BE2C (cell line): ENCODE data around the gene GNL3.

Source experiments
- DNase-seq: peaks from one replicate; pipeline ENCODE4 v3.0.0-alpha.2; 2020
- H3K27me3 ChIP-seq: fragments of 250-450 bp; sonication (Bioruptor Pico); 2 replicates; pipeline ENCODE4 v1.5.1; 2020; ENCODE audit warnings: mild to moderate bottlenecking
- H3K36me3 ChIP-seq: fragments of 250-450 bp; sonication (Bioruptor Pico); 2 replicates; pipeline ENCODE4 v1.5.1; 2020; ENCODE audit warnings: mild to moderate bottlenecking
- H3K4me1 ChIP-seq: fragments of 250-450 bp; sonication (Bioruptor Pico); 2 replicates; pipeline ENCODE4 v1.5.1; 2020
- H3K4me3 ChIP-seq: 2 replicates; pipeline ENCODE4 v1.5.1; 2011; ENCODE audit warnings: low read depth, low read length
- H3K9me3 ChIP-seq: fragments of 250-450 bp; sonication (Bioruptor Pico); 2 replicates; pipeline ENCODE4 v1.5.1; 2020
- CTCF ChIP-seq: IDR thresholded peaks from 2 replicates; pipeline ENCODE4 v1.5.1; 2012; ENCODE audit warnings: mild to moderate bottlenecking, low read depth, low read length

The GNL3 gene

DNA sequence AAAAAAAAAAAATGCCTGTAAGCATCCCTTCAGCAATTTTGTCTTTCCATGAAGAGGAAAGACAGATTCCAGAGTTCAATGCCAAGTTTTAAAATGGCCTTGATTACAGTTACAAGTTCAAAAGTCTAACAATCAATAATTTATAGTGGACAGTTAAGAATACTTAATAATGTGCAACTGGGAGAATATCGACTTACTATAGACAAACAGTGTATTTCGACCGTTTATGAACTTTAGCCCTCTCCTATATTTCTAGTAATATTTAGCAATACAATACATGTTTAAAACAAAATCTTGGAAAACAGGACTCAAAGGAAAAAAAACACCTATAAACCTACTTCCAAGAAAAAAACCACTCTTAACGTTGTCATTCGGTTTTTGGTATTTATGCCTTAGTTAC is 1.6 kb upstream of the GNL3 start:
- no peaks in the 10 kb centered on the region for H3K4me1 ChIP-seq
- DNase-seq, result no peak
- H3K9me3 ChIP-seq, result no peaks in the 10 kb centered on the region
- no peak for TF ChIP-seq CTCF
- H3K4me3 ChIP-seq, result no peak overlapping the region; the same call in 1 of the 2 replicates
- H3K27me3 ChIP-seq, result no peaks in the 10 kb centered on the region
- H3K36me3 ChIP-seq, result peaks cover 35% of the 10 kb centered on the region

DNA sequence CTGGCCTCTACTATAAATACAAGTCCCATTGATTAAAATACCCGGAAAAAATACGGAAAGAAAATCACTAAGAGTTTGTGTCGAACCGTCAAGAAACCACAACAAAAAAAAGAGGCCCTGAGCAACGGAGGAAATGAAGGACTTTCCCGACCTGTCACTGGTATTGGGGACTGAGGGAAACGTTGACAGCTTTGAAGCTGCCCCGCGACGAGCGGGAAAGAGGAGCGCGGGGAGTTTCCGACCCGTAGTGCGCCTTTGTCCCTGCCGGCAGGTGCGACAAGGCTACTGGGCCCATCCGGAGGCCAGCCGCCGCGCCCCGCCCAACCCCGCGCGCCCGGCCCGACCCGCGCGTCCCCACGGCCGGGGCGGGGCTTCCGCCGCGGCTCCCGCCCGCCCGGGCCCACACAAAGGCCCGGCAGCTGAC is 535 bp upstream of the GNL3 start:
- H3K27me3 ChIP-seq, result no peaks in the 10 kb centered on the region
- peak; percentile 77 for DNase-seq
- H3K4me3 ChIP-seq, result peak overlapping the region; percentile 79
- peaks cover 43% of the 10 kb centered on the region for H3K36me3 ChIP-seq
- no peaks in the 10 kb centered on the region for H3K4me1 ChIP-seq
- TF ChIP-seq CTCF, result no peak
- H3K9me3 ChIP-seq, result no peaks in the 10 kb centered on the region

DNA sequence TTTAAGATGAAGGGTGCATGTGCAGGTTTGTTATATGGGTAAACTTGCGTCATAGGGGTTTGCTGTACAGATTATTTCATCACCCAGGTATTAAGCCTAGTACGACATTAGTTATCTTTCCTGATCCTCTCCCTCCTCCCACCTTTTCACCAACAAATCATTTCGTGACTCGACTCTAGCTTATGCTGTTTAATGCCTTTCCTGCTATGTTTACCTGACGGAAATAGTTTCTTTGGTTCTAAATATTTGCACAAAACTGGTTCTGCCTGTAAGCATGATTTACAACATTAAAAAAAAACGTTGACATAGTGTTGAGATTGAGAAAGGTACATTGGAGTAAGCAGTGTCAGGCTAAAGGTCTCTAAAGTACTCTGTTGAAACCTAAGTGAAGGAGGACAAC is 2.4 kb downstream of the GNL3 start:
- H3K9me3 ChIP-seq, result no peaks in the 10 kb centered on the region
- no peak for TF ChIP-seq CTCF
- DNase-seq, result no peak
- no peaks in the 10 kb centered on the region for H3K27me3 ChIP-seq
- no peak overlapping the region; the same call in 1 of the 2 replicates for H3K4me3 ChIP-seq
- no peaks in the 10 kb centered on the region for H3K4me1 ChIP-seq
- H3K36me3 ChIP-seq, result peaks cover 67% of the 10 kb centered on the region

GRCh38 chr3:52689151-52689550 is 3.3 kb downstream of the GNL3 start:
- DNase-seq, result no peak
- no peak for TF ChIP-seq CTCF
- no peaks in the 10 kb centered on the region for H3K27me3 ChIP-seq
- H3K9me3 ChIP-seq, result no peaks in the 10 kb centered on the region
- H3K36me3 ChIP-seq, result peaks cover 75% of the 10 kb centered on the region
- no peaks in the 10 kb centered on the region for H3K4me1 ChIP-seq
- H3K4me3 ChIP-seq, result no peak overlapping the region

DNA sequence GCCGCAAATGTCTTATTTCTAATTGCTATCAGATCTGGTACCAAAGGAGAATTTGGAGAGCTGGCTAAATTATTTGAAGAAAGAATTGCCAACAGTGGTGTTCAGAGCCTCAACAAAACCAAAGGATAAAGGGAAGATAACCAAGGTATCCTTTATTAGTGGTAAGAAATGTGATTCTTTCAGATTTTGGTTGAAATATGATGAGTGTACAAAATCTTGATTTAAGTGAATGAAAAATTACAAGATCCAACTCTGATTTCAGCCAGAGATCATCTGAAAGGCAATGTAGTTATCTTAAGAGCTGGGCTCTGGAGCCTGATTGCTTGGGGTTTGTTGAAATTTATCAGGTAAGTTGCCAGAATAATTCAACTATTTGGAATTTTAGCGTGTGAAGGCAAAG is 4.7 kb downstream of the GNL3 start:
- Histone ChIP-seq H3K4me3 (no peak overlapping the region), H3K4me1 (no peaks in the 10 kb centered on the region), H3K9me3 (no peaks in the 10 kb centered on the region), H3K27me3 (no peaks in the 10 kb centered on the region), H3K36me3 (peaks cover 88% of the 10 kb centered on the region)
- TF ChIP-seq CTCF, result no peak
- DNase-seq, result no peak

- Histone ChIP-seq H3K4me3 (no peak overlapping the region), H3K9me3 (no peaks in the 10 kb centered on the region), H3K27me3 (no peaks in the 10 kb centered on the region), H3K36me3 (peaks cover 81% of the 10 kb centered on the region), H3K4me1 (no peaks in the 10 kb centered on the region)
- no peak for DNase-seq
- no peak for TF ChIP-seq CTCF
Observed at GRCh38 chr3:52693071-52693470, 7.2 kb downstream of the GNL3 start.
